Liver (tissue), 3 donors: ENCODE results near the gene PTPRN2.

Experiments
- ATF3 ChIP-seq: IDR thresholded peaks from 2 replicates; pipeline ENCODE4 v1.6.1; 2016; ENCODE audit warnings: antibody characterized with exemption
- CTCF ChIP-seq: fragments of 150-350 bp; IDR thresholded peaks from 2 replicates; pipeline ENCODE4 v1.5.1; 2017; ENCODE audit warnings: improper control_type of control experiment, low read depth, low read length; ENCODE audit not compliant: missing input control
- EGR1 ChIP-seq, 2 donors: IDR thresholded peaks; 2 replicates each; pipeline ENCODE4 v1.6.1; 2016 to 2018; ENCODE audit warnings: antibody characterized with exemption in 2 of 2, low read depth in 2 of 2
- GABPA ChIP-seq, 2 donors: IDR thresholded peaks in 1 of 2; conservative IDR thresholded peaks in 1 of 2; 2 replicates each; pipeline ENCODE4 v1.6.1; 2016; ENCODE audit warnings: antibody characterized with exemption in 2 of 2, mild to moderate bottlenecking in 1 of 2, moderate library complexity in 1 of 2
- JUND ChIP-seq, 2 donors: IDR thresholded peaks; 2 replicates each; pipeline ENCODE4 v1.6.1; 2016; ENCODE audit warnings: antibody characterized with exemption in 2 of 2
- MAX ChIP-seq: IDR thresholded peaks from 2 replicates; pipeline ENCODE4 v1.6.1; 2016; ENCODE audit warnings: antibody characterized with exemption
- RAD21 ChIP-seq, 2 donors: IDR thresholded peaks; 2 replicates each; pipeline ENCODE4 v1.6.1; 2016; ENCODE audit warnings: antibody characterized with exemption in 2 of 2, mild to moderate bottlenecking in 2 of 2
- REST ChIP-seq: IDR thresholded peaks from 2 replicates; pipeline ENCODE4 v1.6.1; 2016; ENCODE audit warnings: antibody characterized with exemption, mild to moderate bottlenecking
- RXRA ChIP-seq, 2 donors: IDR thresholded peaks; 2 replicates each; pipeline ENCODE4 v1.6.1; 2017 to 2018; ENCODE audit warnings: antibody characterized with exemption in 2 of 2, mild to moderate bottlenecking in 1 of 2
- SP1 ChIP-seq: IDR thresholded peaks from 2 replicates; pipeline ENCODE4 v1.6.1; 2018; ENCODE audit warnings: antibody characterized with exemption, mild to moderate bottlenecking
- TAF1 ChIP-seq: conservative IDR thresholded peaks from 2 replicates; pipeline ENCODE4 v1.6.1; 2016; ENCODE audit warnings: antibody characterized with exemption, mild to moderate bottlenecking
- YY1 ChIP-seq: IDR thresholded peaks from 2 replicates; pipeline ENCODE4 v1.6.1; 2016; ENCODE audit warnings: antibody characterized with exemption, mild to moderate bottlenecking
- ZBTB33 ChIP-seq: IDR thresholded peaks from 2 replicates; pipeline ENCODE4 v1.6.1; 2016; ENCODE audit warnings: antibody characterized with exemption
- donor health status: healthy.
- donor health status: healthy.

GRCh38 chr7:158369290-158369689 is 218.3 kb downstream of the PTPRN2 start:
- TF ChIP-seq REST (no peak), CTCF (no peak), JUND (IDR thresholded peaks at IDR 0.05) (no peak), RAD21 (IDR thresholded peaks at IDR 0.05) (no peak), YY1 (no peak), TAF1 (no peak), SP1 (no peak), ATF3 (no peak), ZBTB33 (no peak), MAX (no peak), EGR1 (IDR thresholded peaks at IDR 0.05; ENCODE audit: low read depth in 2 of 2) (no peak), GABPA (IDR thresholded peaks at IDR 0.05 in 1 of 2, conservative IDR thresholded peaks at IDR 0.05 in 1 of 2) (no peak), RXRA (IDR thresholded peaks at IDR 0.05) (no peak)
